GM12872 (cell line): Measurements from ENCODE around the gene SPAG16.

Source experiments
- TF ChIP-seq, protein P1 (sequence below): IDR thresholded peaks from 3 replicates; pipeline ENCODE4 v1.5.1; 2011; ENCODE audit warnings: low read depth, mild to moderate bottlenecking, low read length, moderate library complexity; ENCODE audit not compliant: insufficient read depth

SPAG16 gene

DNA sequence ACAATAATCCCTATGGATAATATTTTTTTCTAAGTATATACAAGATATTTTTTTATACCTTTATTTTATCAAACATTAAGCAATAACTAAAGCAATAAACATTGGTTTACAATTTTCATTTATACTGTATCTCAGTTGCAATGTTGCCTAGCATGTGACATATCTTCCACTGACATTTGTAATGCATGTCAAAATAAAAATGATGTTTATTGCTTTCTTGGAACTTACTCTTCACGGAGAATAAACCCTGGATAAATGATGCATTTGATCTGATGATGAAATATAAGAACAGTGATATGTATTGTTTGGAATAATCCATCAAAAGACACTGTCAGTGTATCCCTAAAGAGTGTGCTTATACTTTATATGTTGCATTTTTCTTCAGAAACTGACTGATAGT, 135.7 kb downstream of the SPAG16 start:
- TF ChIP-seq, protein P1, sequence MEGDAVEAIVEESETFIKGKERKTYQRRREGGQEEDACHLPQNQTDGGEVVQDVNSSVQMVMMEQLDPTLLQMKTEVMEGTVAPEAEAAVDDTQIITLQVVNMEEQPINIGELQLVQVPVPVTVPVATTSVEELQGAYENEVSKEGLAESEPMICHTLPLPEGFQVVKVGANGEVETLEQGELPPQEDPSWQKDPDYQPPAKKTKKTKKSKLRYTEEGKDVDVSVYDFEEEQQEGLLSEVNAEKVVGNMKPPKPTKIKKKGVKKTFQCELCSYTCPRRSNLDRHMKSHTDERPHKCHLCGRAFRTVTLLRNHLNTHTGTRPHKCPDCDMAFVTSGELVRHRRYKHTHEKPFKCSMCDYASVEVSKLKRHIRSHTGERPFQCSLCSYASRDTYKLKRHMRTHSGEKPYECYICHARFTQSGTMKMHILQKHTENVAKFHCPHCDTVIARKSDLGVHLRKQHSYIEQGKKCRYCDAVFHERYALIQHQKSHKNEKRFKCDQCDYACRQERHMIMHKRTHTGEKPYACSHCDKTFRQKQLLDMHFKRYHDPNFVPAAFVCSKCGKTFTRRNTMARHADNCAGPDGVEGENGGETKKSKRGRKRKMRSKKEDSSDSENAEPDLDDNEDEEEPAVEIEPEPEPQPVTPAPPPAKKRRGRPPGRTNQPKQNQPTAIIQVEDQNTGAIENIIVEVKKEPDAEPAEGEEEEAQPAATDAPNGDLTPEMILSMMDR: no peak

GRCh38 chr2:213420828-213421385, 136.6 kb downstream of the SPAG16 start:
- TF ChIP-seq, protein P1: no peak

GRCh38 chr2:213422211-213422610, 137.9 kb downstream of the SPAG16 start:
- TF ChIP-seq, protein P1: no peak

DNA sequence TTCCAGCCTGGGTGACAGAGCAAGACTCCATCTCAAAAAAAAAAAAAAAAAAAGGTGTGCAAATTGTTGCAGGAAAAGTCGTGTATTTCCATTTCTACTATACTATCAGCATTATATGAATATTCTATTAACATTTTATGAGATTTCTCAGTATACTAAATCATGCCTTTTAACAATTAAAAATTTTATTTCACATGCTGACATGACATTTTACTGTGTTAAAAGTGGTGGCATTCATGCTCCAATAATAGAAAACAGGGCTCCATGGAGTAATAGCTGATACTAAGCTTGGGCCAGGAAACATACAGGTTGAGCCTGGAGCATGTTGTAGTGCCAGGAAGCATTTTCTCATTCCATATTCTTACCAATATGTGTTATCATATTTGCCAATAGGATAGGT, 141.4 kb downstream of the SPAG16 start:
- TF ChIP-seq, protein P1: no peak

DNA sequence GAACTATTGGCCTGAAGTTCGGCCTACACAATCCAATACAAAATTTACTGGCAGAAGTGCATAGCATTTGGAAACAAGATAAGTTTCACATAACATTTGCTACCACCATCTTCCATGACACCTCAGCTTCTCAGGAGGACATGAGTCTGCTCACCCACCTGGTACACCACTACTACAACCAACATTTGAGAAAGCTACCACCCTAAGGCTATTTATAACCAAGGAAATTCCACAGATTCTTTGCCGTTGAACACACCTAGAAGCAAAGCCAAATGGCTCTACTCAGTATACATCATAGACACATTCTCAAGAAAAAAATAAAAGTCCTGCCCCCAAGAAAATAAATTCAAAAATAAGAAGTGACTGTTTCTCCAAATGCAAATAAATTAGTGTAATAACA, 145.3 kb downstream of the SPAG16 start:
- TF ChIP-seq, protein P1: no peak

DNA sequence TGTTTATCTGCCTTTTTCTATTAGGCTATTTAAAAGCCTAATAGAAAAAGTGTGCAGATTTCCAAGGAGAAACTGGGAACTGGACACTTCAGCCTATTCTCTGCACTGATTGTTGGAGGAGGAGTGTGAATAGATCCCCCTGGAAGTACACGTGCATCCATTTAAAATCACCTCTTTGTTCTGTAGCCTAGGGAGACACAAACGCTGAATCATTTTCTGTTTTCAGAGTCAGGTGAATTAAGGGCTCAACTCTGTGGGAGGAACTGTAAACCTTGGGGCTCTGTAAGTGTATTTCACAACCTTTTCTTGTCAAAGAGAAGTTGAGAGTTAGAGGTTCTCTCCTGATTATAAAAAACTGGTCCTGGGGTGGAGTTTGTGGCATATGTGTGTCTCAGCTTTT, 159.7 kb downstream of the SPAG16 start:
- TF ChIP-seq, protein P1: no peak

GRCh38 chr2:213451542-213452239, 167.4 kb downstream of the SPAG16 start:
- TF ChIP-seq, protein P1: no peak
